Measurements from ENCODE around the gene SVOPL. TPM values are rescaled to one million over a fixed set of nuclear protein-coding genes. Genes with fewer than 3 reads are reported as not detected.

SVOPL gene
- total RNA-seq, 1 experiment from 2014 or later: 1.1 TPM

DNA sequence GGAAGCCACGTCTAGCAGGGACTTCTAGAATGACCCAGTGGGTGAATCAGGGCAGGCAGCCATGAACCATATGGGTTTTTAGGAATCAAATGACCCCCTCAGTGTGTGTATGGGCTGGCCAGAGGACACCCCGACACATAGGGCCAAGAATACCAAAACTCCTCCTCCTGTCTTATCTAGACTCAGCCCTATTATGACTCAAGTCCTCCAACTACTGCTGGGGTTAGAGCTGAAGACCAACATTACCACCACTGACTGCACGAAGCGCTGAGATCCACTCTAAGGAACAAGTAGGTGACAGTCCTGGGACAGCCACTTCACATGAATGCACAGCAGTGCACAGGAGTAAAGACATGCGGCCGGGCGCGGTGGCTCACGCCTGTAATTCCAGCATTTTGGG is 11.5 kb upstream of the SVOPL start:
- H2AK5ac ChIP-seq (ENCODE audit: insufficient read length, low read length): no peak overlapping the region
- H3K23me2 ChIP-seq (ENCODE audit: insufficient read length, low read depth, low read length, poor library complexity, severe bottlenecking): no peaks in the 10 kb centered on the region
- no peak overlapping the region for H2BK12ac ChIP-seq (ENCODE audit: insufficient read length, low read depth, low read length)
- no peaks in the 10 kb centered on the region for H3K4me1 Mint-ChIP-seq
- H3K27me3 ChIP-seq (ENCODE audit: insufficient read depth, low read length): no peaks in the 10 kb centered on the region
- H3K27ac ChIP-seq (ENCODE audit: insufficient read length, low read depth, low read length): no peak overlapping the region
- H2BK5ac ChIP-seq (ENCODE audit: insufficient read length, low read length): no peak overlapping the region
- no peak overlapping the region for H2BK20ac ChIP-seq (ENCODE audit: low read depth, low read length, poor library complexity, severe bottlenecking)
- no peaks in the 10 kb centered on the region for H3K36me3 Mint-ChIP-seq (ENCODE audit: insufficient read depth in 1 of 3, low read depth in 3 of 3)
- H3K4ac ChIP-seq (ENCODE audit: low read depth, low read length): no peak overlapping the region
- no peak overlapping the region for H4K8ac ChIP-seq (replicated peaks; ENCODE audit: insufficient read length, low read depth, low read length)
- H3K9me3 ChIP-seq (ENCODE audit: control insufficient read depth, low read depth, low read length): no peaks in the 10 kb centered on the region
- H4K91ac ChIP-seq (ENCODE audit: insufficient read length, low read depth, low read length): no peak overlapping the region
- no peaks in the 10 kb centered on the region for H4K20me1 ChIP-seq (ENCODE audit: control insufficient read depth, insufficient read depth, insufficient read length)
- no peak overlapping the region for H3K4me2 ChIP-seq (ENCODE audit: insufficient read depth, insufficient read length, low read length)
- no peak overlapping the region for H3K18ac ChIP-seq (ENCODE audit: insufficient read length, low read depth, low read length)
- TF ChIP-seq, protein P1, sequence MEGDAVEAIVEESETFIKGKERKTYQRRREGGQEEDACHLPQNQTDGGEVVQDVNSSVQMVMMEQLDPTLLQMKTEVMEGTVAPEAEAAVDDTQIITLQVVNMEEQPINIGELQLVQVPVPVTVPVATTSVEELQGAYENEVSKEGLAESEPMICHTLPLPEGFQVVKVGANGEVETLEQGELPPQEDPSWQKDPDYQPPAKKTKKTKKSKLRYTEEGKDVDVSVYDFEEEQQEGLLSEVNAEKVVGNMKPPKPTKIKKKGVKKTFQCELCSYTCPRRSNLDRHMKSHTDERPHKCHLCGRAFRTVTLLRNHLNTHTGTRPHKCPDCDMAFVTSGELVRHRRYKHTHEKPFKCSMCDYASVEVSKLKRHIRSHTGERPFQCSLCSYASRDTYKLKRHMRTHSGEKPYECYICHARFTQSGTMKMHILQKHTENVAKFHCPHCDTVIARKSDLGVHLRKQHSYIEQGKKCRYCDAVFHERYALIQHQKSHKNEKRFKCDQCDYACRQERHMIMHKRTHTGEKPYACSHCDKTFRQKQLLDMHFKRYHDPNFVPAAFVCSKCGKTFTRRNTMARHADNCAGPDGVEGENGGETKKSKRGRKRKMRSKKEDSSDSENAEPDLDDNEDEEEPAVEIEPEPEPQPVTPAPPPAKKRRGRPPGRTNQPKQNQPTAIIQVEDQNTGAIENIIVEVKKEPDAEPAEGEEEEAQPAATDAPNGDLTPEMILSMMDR (conservative IDR thresholded peaks at IDR 0.05): no peak
- no peak overlapping the region for H2BK120ac ChIP-seq (ENCODE audit: low read depth, low read length, poor library complexity, severe bottlenecking)
- no peaks in the 10 kb centered on the region for H3K9me3 Mint-ChIP-seq
- no peaks in the 10 kb centered on the region for H3K27me3 Mint-ChIP-seq (ENCODE audit: low read depth)
- no peaks in the 10 kb centered on the region for H3K79me2 ChIP-seq (ENCODE audit: insufficient read depth, low read length)
- H3K14ac ChIP-seq (ENCODE audit: insufficient read depth, low read length): no peak overlapping the region
- H3K79me1 ChIP-seq (ENCODE audit: insufficient read depth, low read depth, low read length, poor library complexity, severe bottlenecking): no peaks in the 10 kb centered on the region
- no peaks in the 10 kb centered on the region for H3K4me1 ChIP-seq (ENCODE audit: insufficient read depth, low read length)
- H3K56ac ChIP-seq (ENCODE audit: insufficient read length, low read depth, low read length): no peak overlapping the region
- no peak overlapping the region for H3K23ac ChIP-seq (ENCODE audit: insufficient read length, low read depth, low read length)
- H2AFZ ChIP-seq (ENCODE audit: low read length): no peak overlapping the region
- no peak overlapping the region for H3K4me3 Mint-ChIP-seq
- no peak for DNase-seq
- no peak overlapping the region for H4K5ac ChIP-seq (ENCODE audit: insufficient read length, low read depth, low read length)
- no peak overlapping the region for H3K27ac Mint-ChIP-seq
- H2BK15ac ChIP-seq (ENCODE audit: low read depth, low read length): no peak overlapping the region
- no CpG with 5 or more reads among the region's 9 CpGs for WGBS (ENCODE audit: extremely low coverage, insufficient read length, low lambda C conversion rate)
- H3T11ph ChIP-seq (ENCODE audit: low read length): no peak overlapping the region
- H3K9ac ChIP-seq (ENCODE audit: extremely low read depth, insufficient read length, low read length): no peak overlapping the region
